ENCODE results near the gene FOXP1. TPM values are rescaled to one million over a fixed set of nuclear protein-coding genes. Genes with fewer than 3 reads are reported as not detected.

The FOXP1 gene
- total RNA-seq, 1 experiment from 2014 or later = 75.3 TPM

GRCh38 chr3:71327936-71328335 lies 255.6 kb downstream of the FOXP1 start:
- Histone ChIP-seq H3K14ac (ENCODE audit: insufficient read depth, low read length) (no peak overlapping the region), H3K9me3 (ENCODE audit: control insufficient read depth, low read depth, low read length) (no peaks in the 10 kb centered on the region), H4K8ac (replicated peaks; ENCODE audit: insufficient read length, low read depth, low read length) (no peak overlapping the region), H3K18ac (ENCODE audit: insufficient read length, low read depth, low read length) (no peak overlapping the region), H2BK5ac (ENCODE audit: insufficient read length, low read length) (no peak overlapping the region), H3K27me3 (ENCODE audit: insufficient read depth, low read length) (no peaks in the 10 kb centered on the region), H4K91ac (ENCODE audit: insufficient read length, low read depth, low read length) (no peak overlapping the region), H4K5ac (ENCODE audit: insufficient read length, low read depth, low read length) (no peak overlapping the region), H3K23me2 (ENCODE audit: insufficient read length, low read depth, low read length, poor library complexity, severe bottlenecking) (no peaks in the 10 kb centered on the region), H3K4me1 (ENCODE audit: insufficient read depth, low read length) (no peaks in the 10 kb centered on the region), H3K23ac (ENCODE audit: insufficient read length, low read depth, low read length) (no peak overlapping the region), H2BK20ac (ENCODE audit: low read depth, low read length, poor library complexity, severe bottlenecking) (no peak overlapping the region), H3K27ac (ENCODE audit: insufficient read length, low read depth, low read length) (no peak overlapping the region), H3K56ac (ENCODE audit: insufficient read length, low read depth, low read length) (no peak overlapping the region), H3T11ph (ENCODE audit: low read length) (no peak overlapping the region), H3K4ac (ENCODE audit: low read depth, low read length) (no peak overlapping the region), H2BK12ac (ENCODE audit: insufficient read length, low read depth, low read length) (no peak overlapping the region), H3K79me2 (ENCODE audit: insufficient read depth, low read length) (no peaks in the 10 kb centered on the region), H3K9ac (ENCODE audit: extremely low read depth, insufficient read length, low read length) (no peak overlapping the region), H3K4me2 (ENCODE audit: insufficient read depth, insufficient read length, low read length) (no peak overlapping the region), H2AK5ac (ENCODE audit: insufficient read length, low read length) (no peak overlapping the region), H4K20me1 (ENCODE audit: control insufficient read depth, insufficient read depth, insufficient read length) (no peaks in the 10 kb centered on the region), H2BK15ac (ENCODE audit: low read depth, low read length) (no peak overlapping the region), H2BK120ac (ENCODE audit: low read depth, low read length, poor library complexity, severe bottlenecking) (no peak overlapping the region), H3K79me1 (ENCODE audit: insufficient read depth, low read depth, low read length, poor library complexity, severe bottlenecking) (no peaks in the 10 kb centered on the region), H2AFZ (ENCODE audit: low read length) (no peak overlapping the region)
- H3K9me3 Mint-ChIP-seq = peaks cover 5 to 6% of the 10 kb centered on the region in 2 experiments; a peak in 2 of 5 replicates
- TF ChIP-seq CTCF (conservative IDR thresholded peaks at IDR 0.05) = no peak
- no peak for DNase-seq
- peaks cover 7 to 13% (median 9%) of the 10 kb centered on the region in 3 experiments; a peak in 6 of 7 replicates for H3K36me3 Mint-ChIP-seq (ENCODE audit: insufficient read depth in 1 of 3, low read depth in 3 of 3)
- no CpG with 5 or more reads among the region's 4 CpGs for WGBS (ENCODE audit: extremely low coverage, insufficient read length, low lambda C conversion rate)
- peaks cover 0 to 3% of the 10 kb centered on the region in 2 experiments; a peak in 1 of 4 replicates for H3K4me1 Mint-ChIP-seq
- H3K27me3 Mint-ChIP-seq (ENCODE audit: low read depth) = no peaks in the 10 kb centered on the region
- H3K4me3 Mint-ChIP-seq = no peak overlapping the region
- H3K27ac Mint-ChIP-seq = peak overlapping the region in 1 of 3 experiments; percentile 16; a peak in 1 of 7 replicates

All from H9 (cell line).